ENCODE data around the gene ZSWIM9.

GRCh38 chr19:48169939-48170803 lies at the start of gene ZSWIM9, which contains the start of gene LIG1:
- no peak for TF ChIP-seq EZH2 (IDR thresholded peaks at IDR 0.05; ENCODE audit: low read length, unreplicated experiment)
- TF ChIP-seq, protein P1, sequence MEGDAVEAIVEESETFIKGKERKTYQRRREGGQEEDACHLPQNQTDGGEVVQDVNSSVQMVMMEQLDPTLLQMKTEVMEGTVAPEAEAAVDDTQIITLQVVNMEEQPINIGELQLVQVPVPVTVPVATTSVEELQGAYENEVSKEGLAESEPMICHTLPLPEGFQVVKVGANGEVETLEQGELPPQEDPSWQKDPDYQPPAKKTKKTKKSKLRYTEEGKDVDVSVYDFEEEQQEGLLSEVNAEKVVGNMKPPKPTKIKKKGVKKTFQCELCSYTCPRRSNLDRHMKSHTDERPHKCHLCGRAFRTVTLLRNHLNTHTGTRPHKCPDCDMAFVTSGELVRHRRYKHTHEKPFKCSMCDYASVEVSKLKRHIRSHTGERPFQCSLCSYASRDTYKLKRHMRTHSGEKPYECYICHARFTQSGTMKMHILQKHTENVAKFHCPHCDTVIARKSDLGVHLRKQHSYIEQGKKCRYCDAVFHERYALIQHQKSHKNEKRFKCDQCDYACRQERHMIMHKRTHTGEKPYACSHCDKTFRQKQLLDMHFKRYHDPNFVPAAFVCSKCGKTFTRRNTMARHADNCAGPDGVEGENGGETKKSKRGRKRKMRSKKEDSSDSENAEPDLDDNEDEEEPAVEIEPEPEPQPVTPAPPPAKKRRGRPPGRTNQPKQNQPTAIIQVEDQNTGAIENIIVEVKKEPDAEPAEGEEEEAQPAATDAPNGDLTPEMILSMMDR (conservative IDR thresholded peaks at IDR 0.05; ENCODE audit: low read depth, low read length), result no peak

All from PC-3 (cell line).